ENCODE results near the gene PNMA6A. TPM values are rescaled to one million over a fixed set of nuclear protein-coding genes. Genes with fewer than 3 reads are reported as not detected.
"Not testable (repeated sequence)": the region's sequence is repeated elsewhere in the genome, so short reads cannot be mapped to it uniquely, and the experiment has no call there.

The PNMA6A gene
- total RNA-seq, 4 donors from 2014 or later: 2.3 to 7.7 TPM; not detected in 2

DNA sequence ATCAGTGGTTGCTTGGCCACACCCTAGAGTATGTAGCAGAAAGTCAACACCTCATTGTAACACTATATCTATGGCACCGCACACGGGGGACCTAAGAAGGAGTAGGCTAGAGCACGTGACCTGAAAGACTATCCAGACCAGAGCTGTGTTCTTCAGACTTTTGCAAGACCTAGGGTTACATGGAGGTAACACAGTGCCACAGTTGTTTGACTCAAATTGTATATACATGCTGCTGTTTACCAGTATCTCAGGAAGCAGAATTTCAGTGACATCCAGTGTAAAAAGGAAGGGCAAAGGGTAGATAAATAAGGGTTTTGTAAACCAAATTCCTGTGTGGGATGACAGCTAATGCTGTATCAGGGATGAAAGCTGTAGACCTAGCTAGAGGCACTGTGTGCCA, 30.2 kb downstream of the PNMA6A start:
- TF ChIP-seq POLR2A (IDR thresholded peaks at IDR 0.05): no peak
- TF ChIP-seq, protein P1, sequence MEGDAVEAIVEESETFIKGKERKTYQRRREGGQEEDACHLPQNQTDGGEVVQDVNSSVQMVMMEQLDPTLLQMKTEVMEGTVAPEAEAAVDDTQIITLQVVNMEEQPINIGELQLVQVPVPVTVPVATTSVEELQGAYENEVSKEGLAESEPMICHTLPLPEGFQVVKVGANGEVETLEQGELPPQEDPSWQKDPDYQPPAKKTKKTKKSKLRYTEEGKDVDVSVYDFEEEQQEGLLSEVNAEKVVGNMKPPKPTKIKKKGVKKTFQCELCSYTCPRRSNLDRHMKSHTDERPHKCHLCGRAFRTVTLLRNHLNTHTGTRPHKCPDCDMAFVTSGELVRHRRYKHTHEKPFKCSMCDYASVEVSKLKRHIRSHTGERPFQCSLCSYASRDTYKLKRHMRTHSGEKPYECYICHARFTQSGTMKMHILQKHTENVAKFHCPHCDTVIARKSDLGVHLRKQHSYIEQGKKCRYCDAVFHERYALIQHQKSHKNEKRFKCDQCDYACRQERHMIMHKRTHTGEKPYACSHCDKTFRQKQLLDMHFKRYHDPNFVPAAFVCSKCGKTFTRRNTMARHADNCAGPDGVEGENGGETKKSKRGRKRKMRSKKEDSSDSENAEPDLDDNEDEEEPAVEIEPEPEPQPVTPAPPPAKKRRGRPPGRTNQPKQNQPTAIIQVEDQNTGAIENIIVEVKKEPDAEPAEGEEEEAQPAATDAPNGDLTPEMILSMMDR (IDR thresholded peaks at IDR 0.05): no peak
- no peak for DNase-seq
- Histone ChIP-seq H3K27ac (no peak overlapping the region), H3K27me3 (no peaks in the 10 kb centered on the region), H3K9me3 (no peaks in the 10 kb centered on the region), H3K36me3 (no peaks in the 10 kb centered on the region), H3K4me1 (no peaks in the 10 kb centered on the region), H3K4me3 (no peak overlapping the region)
- intact Hi-C loops (cut with DNase I; ENCODE audit: low total_unique reads): no loop called here

DNA sequence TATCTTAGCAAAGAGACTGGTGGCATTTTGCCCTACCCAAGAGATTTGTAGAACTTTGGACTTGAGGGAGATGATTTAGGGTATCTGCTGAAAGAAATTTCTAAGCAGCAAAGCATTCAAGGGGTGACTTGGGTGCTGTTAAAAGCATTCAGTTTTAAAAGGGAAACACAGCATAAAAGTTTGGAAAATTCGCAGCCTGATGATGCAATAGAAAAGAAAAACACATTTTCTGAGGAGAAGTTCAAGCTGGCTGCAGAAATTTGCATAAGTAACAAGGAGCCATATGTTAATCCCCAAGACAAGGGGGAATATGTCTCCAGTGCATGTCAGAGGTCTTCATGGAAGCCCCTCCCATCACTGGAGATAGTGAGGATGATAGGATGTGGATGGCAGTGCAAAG, 32.7 kb downstream of the PNMA6A start:
- H3K4me1 ChIP-seq; H3K27ac ChIP-seq; H3K4me3 ChIP-seq; DNase-seq; H3K36me3 ChIP-seq; H3K9me3 ChIP-seq; intact Hi-C loops (cut with DNase I; ENCODE audit: low total_unique reads); H3K27me3 ChIP-seq: not testable (repeated sequence)

DNA sequence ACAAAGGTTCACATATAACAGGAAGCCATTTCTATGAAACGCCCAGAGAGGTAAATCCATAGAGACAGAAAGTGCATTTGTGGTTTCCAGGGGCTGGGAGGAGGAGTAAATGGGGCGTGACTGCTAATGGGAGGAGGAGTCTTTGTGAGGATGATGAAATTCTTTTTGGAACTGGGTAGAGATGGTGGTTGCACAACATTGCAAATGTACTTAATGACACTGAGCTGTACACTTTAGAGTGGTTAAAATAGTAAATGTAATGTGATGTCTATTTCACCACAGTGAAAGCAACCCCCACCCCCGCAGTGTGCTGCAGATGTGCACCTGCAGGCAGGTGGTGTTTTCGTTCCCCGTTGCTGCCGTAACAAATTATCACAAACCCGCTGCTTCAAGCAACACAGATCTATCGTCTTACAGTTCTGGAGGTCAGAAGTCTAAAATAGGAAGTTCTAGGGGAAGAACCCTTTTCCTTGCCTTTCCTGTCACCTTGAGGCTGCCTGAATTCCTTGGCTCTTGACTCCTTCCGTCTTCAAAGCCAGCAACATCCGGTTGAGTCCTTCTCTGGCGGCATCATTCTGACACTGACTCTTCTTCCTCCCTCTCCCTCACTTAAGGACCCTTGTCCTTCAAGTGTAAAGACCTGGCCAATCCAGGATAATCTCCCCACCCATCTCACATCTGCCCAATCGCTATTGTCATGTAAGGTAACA, 34.0 kb downstream of the PNMA6A start:
- DNase-seq; H3K36me3 ChIP-seq; H3K4me3 ChIP-seq; H3K9me3 ChIP-seq; H3K27me3 ChIP-seq; H3K4me1 ChIP-seq; intact Hi-C loops (cut with DNase I; ENCODE audit: low total_unique reads); H3K27ac ChIP-seq: not testable (repeated sequence)

DNA sequence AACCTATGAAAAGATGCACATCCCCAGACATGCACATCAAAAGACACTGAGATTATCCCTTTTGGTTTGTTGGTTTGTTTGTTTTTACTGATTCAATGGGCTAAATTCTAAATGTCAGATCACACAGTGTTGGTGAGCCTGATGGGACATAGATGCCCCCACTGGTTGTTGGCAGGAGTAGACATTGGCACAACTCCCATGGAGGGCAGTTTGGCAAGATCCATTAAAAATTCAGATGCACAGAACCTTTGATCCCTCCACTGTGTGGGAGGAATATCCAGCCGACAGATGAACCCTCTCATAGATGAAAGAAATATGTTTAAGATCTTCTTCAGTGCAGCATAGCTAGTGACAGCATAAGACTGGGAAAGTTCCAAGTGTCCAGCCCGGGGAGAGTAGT, 38.5 kb downstream of the PNMA6A start:
- H3K4me3 ChIP-seq; H3K27me3 ChIP-seq; H3K9me3 ChIP-seq; H3K36me3 ChIP-seq; intact Hi-C loops (cut with DNase I; ENCODE audit: low total_unique reads); H3K27ac ChIP-seq; DNase-seq; H3K4me1 ChIP-seq: not testable (repeated sequence)

DNA sequence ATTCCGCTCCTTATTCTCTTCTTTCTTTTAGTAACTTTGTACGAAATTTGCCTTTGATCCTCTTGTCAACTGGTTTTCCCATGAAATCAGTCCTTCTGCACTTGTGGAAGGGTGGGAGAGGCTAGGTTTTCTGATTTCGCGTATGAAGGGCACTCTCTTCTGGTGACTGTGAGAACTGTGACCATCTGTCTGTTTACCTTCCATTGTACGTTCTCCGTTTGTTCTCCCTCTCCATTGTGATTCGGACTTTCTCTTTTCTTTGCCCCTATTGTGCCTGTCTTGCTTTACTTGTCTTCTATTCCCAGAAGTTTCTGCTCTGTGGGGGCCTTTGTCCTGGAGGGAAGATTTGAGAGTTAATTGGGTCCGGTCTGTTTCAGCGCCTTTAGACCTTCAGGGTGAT, 41.6 kb downstream of the PNMA6A start:
- H3K36me3 ChIP-seq; DNase-seq; H3K27me3 ChIP-seq; H3K4me1 ChIP-seq; intact Hi-C loops (cut with DNase I; ENCODE audit: low total_unique reads); H3K9me3 ChIP-seq; H3K4me3 ChIP-seq; H3K27ac ChIP-seq: not testable (repeated sequence)

DNA sequence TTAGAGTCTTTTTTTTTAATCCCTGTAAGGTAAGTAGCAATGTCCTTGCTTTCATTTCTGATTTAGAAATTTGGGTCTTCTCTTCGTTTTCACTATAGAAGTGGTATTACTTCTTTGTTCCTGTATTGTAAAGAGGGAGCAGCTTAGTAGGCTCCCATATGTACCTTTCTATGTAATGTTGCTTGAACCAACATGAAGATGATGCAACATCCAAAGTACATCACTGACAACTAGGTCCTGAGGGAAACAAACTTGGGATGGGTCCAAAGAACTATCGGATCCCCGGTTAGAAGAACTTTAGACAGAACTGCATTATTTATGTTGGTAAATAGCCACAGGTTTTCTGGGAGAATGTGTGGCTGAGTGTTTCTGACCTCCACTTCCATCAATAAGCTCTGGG, 45.5 kb downstream of the PNMA6A start:
- intact Hi-C loops (cut with DNase I; ENCODE audit: low total_unique reads); DNase-seq; H3K27me3 ChIP-seq: not testable (repeated sequence)

DNA sequence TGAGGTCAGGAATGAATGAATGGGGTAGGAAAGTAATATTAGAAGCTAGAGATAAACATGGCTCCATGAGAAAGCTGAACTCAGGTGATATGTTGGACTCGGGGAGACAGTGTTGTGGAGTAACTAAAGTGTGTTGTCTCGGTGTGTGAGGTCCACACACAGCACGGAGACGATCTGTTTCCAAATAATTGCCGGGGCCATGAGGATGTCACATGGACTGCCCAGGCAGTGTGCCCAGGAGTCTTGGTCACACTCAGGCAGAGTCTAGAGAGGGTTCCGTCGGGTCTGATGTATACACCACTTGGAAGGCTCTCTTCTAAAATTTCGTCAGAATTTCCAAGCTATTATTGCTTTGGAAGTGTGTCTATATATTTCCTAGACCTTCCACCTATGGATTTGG, 48.0 kb downstream of the PNMA6A start:
- H3K27ac ChIP-seq; H3K27me3 ChIP-seq; H3K4me3 ChIP-seq; DNase-seq; H3K36me3 ChIP-seq; H3K4me1 ChIP-seq; H3K9me3 ChIP-seq; intact Hi-C loops (cut with DNase I; ENCODE audit: low total_unique reads): not testable (repeated sequence)

More for the DNA sequence above, 45.5 kb downstream of the PNMA6A start:
- not testable (repeated sequence) for H3K27ac ChIP-seq, H3K36me3 ChIP-seq, H3K4me3 ChIP-seq, H3K9me3 ChIP-seq, H3K4me1 ChIP-seq

DNA sequence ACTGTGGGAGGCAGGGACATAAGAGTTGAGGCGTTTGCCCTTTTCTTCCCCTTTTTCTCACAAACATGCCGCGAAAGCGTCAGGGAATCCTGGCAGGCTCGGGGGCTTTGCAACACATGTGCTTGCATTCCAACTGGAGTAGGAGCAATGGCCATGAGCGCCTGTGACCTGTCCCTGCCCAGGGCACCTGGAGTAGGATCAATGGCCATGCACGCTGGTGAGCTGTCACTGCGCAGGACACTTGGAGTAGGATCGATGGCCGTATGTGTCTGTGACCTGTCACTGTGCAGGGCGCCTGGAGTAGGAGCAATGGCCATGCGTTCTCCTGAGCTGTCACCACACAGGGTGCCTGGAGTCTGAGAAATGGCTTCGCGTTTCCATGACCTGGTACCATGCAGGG, 51.2 kb downstream of the PNMA6A start:
- H3K27ac ChIP-seq; intact Hi-C loops (cut with DNase I; ENCODE audit: low total_unique reads); H3K27me3 ChIP-seq; DNase-seq; H3K36me3 ChIP-seq; H3K4me3 ChIP-seq; H3K4me1 ChIP-seq; H3K9me3 ChIP-seq: not testable (repeated sequence)

Small RNAs within 50 kb of the gene (small RNA-seq; reads per million reads assigned to genes)
- gene AC243428.1: not detected

Other genes starting within 250 kb of the PNMA6A start
- 10 to 100 TPM; 37.9 to 61.5 (median 45.4) TPM for gene CETN2, start 241.7 kb upstream of the PNMA6A start, total RNA-seq
- 10 to 100 TPM in 2 of 4 donors, 1 to 10 TPM in 2; 1.5 to 12.6 (median 8.6) TPM for gene NSDHL, start 241.4 kb upstream of the PNMA6A start, total RNA-seq
- 10 to 100 TPM in 2 of 4 donors, 1 to 10 TPM in 2; 1.3 to 32.6 (median 12.1) TPM for gene ZNF185, start 174.4 kb upstream of the PNMA6A start, total RNA-seq
- under 1 TPM in 1 of 4 donors, not detected in 3; 0.07 TPM for gene PNMA5, start 78.3 kb upstream of the PNMA6A start, total RNA-seq
- 1 to 10 TPM in 1 of 4 donors, under 1 TPM in 1, not detected in 2; 0.49 to 4.8 TPM for gene PNMA3, start 16.0 kb upstream of the PNMA6A start, total RNA-seq
- gene MAGEA1, start 106.8 kb downstream of the PNMA6A start, total RNA-seq: not detected
- gene PNMA6F, start 249.3 kb downstream of the PNMA6A start, total RNA-seq: not detected

Data from uterus (tissue), 4 donors.